ENCODE data around the gene SLC19A1.

SLC19A1 gene

GRCh38 chr21:45463871-45464270 lies 78.4 kb downstream of the SLC19A1 start:
- DNase-seq = no peak

GRCh38 chr21:45461806-45462341 lies 80.4 kb downstream of the SLC19A1 start:
- no peak for DNase-seq

GRCh38 chr21:45461369-45461750 lies 80.9 kb downstream of the SLC19A1 start:
- no peak for DNase-seq

- DNase-seq = no peak
These were observed 81.5 kb downstream of the SLC19A1 start for GRCh38 chr21:45460611-45461368.

DNA sequence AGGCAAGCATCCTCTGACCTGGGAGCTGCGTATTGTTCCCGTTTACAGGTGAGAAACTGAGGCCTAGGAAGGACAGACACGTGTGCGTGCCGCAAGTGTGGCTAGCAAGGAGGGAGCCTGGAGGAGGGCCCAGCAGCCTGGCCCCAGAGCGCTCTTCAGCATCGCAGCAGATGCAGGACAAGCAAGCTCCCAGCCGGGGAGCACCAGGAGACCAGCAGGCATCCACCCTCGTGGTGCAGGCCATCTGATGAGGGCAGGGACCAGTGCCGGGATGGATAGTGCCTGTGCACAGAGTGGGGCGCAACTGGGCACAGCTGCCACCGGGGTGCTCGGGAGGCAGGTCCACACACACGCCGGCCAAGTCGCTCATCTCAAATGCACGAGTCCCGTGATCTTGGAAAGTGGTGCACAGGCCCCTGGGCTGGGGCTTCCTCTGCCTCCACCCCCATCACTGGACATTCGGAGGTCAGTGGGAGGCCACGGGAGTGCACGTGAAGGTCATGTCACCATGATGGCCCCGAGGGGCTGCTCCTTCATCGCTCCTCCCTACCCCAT lies 82.2 kb downstream of the SLC19A1 start:
- no peak for DNase-seq

DNA sequence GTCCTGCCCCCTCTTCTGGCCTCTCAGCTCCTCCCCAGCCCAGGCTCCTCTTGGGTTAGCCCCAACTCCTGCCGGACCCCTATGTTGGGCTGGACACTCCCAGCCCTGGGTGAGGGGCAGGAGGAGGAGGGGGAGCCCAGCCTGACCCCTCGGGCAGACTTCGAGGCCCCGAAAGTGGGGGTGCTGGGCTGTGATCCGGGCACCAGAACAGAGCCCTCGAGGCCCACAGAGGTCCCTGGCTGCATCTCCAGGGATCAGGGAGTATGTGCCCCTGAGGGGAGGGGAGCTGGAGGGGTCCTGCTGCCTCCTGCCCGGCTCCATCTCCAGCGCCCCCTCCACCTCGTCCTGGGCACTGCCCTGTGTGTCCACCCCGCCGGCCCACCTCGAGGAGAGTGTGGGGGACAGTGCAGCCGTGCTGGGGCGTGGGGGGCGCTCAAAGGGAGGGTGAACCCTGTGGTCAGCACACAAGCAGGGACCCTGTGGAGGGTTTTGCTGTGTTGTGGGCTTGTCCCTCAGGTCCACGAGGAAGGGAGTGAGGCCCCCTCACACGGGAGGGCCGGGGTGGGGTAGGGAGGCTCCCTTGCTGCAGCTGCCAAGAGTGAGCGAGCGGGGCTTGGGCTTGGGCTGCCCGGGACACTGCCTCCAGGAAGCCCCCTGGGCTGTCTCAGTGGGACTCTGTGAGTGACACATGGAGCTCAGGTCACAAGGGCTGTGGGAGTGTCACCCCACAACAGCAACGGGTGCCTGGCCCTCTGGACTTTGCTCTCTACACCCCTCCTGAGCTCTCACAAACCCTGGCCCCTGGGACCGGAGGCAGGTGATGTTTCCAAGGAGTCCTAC lies 82.8 kb downstream of the SLC19A1 start:
- DNase-seq = no peak

DNA sequence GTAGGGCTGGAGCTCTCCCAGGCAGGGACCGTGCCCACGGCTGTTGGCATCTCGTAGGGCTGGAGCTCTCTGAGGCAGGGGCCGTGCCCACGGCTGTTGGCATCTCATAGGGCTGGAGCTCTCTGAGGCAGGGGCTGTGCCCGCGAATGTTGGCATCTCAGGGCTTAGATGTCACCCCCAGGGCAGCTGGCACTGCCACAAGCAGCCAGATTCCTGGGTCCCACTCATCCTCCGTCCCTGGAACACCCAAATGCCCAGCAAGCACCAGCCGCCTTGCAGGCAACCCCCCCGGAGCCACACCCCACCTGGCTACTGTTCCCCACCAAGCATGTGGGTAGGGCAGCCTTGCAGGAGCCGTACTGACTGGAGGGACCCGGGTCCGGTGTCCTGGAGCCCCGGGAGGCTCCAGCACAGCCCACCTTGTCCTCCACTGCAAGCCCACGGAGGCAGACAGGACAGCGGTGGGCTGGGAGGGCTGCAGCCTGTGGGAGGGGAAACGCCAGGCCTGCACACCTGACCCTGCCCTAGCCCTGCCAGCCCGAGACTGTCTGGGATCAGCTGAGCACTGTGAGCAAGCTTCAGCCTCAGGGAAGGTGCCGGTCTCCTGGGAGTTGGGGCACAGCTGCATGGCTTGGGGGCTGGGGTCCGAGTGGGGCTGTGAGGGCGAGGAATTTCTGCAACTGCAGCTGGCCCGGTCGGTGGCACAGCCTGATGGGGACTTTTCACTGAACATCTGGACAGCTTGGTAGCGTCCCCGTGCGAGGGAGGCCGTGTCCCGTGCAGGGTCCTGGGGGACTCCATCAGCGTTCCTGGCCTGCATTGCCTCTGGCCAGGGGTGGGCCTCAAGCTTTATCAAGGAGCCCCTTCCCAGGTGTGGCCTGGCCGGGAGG lies 83.7 kb downstream of the SLC19A1 start:
- DNase-seq = no peak

GRCh38 chr21:45457832-45458172 lies 84.4 kb downstream of the SLC19A1 start:
- DNase-seq = no peak

DNA sequence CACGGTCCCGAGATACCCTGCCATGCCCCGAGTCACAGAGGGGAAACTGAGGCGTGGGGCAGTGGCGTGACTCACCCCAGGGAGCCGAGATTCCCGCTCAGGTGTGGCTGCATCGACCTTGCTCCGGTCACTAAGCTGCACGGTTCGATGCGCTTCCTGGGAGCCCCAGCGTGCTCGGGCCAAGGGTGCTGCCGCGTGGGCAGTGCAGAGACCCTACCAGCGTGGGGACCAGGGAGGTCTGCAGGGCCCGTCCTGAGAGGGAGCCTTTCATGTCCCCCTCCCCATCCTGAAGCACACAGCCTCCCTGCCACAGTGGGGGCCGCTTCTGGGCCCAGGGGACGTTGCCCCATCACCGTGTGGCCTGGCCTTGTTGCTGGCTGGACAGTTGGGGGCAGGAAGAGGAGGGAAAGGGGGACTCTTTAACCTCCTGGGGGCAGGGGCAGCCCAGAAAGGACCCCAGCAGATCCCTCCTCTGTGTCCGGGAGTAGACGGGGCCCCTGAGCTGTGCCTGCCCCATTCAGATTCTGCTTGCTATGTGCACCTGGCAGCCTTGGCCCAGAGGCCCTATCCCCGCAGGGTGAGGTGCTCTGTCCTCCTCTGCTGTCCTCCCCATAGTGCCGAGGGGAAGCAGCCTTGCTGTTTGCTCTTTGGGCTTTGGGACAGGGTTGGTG lies 84.9 kb downstream of the SLC19A1 start:
- no peak for DNase-seq

DNA sequence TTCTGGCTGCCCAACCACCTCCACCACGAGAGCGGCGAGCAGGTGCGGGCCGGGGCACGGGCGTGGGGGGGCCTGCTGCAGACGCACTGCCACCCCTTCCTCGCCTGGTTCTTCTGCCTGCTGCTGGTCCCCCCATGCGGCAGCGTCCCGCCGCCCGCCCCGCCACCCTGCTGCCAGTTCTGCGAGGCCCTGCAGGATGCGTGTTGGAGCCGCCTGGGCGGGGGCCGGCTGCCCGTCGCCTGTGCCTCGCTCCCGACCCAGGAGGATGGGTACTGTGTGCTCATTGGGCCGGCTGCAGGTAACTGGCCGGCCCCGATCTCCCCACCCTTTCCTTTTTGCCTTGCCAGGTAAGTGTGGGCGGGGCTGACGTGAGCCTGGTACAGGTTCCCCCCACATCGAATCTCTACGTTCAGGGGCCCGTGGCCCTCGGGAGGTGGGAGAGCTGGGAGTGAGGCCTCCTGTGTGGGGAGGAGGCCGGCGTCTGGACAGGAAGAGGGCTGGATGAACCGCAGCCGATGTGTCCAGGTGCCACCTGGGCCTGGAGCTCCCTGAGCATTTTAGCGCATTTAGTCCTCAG lies 85.6 kb downstream of the SLC19A1 start:
- DNase-seq = no peak

DNA sequence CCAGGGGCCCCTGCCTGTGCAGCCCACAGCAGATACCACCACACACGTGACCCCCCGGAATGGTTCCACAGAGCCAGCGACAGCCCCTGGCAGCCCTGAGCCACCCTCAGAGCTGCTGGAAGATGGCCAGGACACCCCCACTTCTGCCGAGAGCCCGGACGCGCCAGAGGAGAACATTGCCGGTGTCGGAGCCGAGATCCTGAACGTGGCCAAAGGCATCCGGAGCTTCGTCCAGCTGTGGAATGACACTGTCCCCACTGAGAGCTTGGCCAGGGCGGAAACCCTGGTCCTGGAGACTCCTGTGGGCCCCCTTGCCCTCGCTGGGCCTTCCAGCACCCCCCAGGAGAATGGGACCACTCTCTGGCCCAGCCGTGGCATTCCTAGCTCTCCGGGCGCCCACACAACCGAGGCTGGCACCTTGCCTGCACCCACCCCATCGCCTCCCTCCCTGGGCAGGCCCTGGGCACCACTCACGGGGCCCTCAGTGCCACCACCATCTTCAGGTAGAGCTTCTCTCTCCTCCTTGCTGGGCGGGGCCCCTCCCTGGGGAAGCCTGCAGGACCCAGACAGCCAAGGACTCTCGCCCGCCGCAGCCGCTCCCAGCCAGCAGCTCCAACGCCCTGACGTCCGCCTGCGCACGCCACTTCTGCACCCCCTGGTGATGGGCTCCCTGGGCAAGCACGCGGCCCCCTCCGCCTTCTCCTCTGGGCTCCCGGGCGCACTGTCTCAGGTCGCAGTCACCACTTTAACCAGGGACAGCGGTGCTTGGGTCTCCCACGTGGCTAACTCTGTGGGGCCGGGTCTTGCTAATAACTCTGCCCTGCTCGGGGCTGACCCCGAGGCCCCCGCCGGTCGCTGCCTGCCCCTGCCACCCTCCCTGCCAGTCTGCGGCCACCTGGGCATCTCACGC lies 86.3 kb downstream of the SLC19A1 start:
- DNase-seq = no peak

GRCh38 chr21:45454926-45455673 lies 87.1 kb downstream of the SLC19A1 start:
- DNase-seq = no peak

DNA sequence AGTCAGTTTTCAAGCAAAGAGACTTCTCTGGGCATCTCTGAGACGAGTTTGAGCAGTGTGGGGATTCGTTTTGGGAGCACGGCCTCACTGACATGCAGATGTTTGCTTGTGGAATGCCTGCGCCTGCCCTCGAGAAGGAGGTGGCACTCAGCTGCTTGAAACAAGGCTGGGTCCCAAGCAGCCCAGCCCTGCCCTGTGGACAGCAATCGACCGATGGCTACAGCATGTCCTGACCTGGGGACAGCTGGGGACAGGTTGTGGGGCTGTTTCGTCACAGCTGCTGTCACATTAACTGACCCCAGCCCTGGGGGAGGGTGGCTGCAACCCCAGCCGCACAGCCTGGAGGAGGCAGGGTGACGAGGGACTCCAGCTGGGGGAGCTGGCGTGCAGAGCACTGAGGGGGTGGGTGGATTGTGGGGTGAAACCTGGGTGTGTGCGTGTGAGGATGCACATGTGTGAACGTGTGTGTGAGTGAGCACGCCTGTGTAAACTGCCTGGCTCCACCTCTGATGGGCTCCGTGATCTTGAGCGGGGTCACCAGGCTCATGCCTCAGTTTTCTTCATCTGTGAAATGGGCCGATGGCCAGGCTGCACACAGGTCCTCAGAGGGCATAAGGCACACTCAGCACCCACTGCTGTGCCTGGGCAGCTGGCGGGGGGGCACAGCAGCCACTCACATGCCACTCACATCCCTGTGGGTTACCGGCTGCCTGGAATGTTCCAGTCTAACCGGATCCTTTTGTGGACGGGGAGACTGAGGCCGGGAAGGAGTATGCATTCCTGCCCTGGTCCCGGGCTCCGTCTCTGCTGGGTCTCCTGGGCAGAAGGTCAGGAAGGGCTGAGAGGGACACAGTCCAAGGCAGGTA lies 87.9 kb downstream of the SLC19A1 start:
- no peak for DNase-seq

- no peak for DNase-seq
These were observed 88.8 kb downstream of the SLC19A1 start for GRCh38 chr21:45453308-45453950.

GRCh38 chr21:45452696-45453307 lies 89.4 kb downstream of the SLC19A1 start:
- DNase-seq = no peak

DNA sequence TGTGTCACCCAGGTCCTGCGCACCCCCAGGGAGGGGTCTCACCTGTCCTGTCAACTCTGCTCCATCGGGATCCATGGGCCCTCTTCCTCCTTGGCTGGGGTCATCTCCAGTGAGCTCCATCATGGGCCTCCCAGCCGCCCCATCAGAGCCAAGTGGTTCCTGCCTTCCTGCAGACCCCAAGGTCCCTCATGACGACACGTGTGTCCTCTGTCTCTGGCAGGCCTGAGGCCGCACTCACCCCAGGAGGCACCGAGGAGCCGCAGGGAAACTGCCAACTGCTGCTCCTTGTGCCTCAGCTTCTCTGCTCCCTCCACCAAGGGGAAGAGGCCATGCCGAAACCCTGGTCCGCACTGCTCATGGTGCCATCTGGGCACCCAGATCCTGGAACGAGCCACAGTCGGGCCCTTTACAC lies 90.5 kb downstream of the SLC19A1 start:
- no peak for DNase-seq

DNA sequence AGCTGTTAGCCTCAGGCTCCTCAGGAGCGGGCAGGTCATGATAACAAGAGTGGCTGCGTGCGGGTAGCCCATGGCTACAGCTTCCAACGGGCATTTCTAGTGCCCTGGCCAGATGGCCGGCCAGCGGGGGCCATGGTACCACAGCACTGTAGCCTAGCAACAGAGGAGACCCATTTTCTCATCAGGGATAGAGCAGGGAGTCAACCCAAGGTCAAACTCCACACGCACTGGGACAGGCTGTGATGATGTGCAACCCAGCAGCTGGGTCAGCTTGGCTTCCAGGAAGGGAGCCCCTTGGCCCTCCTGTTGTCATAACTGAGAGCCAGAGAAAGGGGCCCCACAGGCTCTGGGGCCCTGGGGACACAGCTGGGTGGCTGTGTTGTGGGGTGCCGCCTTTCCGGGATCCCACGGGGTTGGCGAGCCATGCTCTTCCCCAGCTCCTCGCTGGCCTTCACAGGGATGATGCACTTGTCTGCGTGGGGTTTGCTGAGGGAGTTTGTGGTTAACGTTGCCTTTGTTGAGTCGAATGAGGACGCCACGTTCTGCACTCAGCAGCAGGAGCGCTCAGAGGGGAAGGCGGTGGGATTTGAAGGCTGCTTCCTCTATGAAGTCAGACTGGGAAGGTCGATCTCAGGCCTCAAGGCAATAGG lies 91.0 kb downstream of the SLC19A1 start:
- no peak for DNase-seq
